Breast epithelium (tissue), 3 donors: Measurements from ENCODE around the gene TRPC4AP.

Source experiments
- CTCF ChIP-seq, 3 donors: fragments of 450-650 bp; IDR thresholded peaks; one replicate each; pipeline ENCODE4 v1.5.1; 2016 to 2017; ENCODE audit warnings: antibody characterized with exemption in 3 of 3, mild to moderate bottlenecking in 3 of 3, moderate library complexity in 3 of 3
- POLR2A ChIP-seq: fragments of 450-650 bp; IDR thresholded peaks from one replicate; pipeline ENCODE4 v1.6.1; 2016; ENCODE audit warnings: antibody characterized with exemption, mild to moderate bottlenecking, moderate library complexity
- POLR2AphosphoS5 ChIP-seq, 3 donors: sonication (generic); formaldehyde crosslinking; IDR thresholded peaks; one replicate each; pipeline ENCODE4 v1.6.1; 2017; ENCODE audit warnings: antibody characterized with exemption in 3 of 3

- TF ChIP-seq CTCF (IDR thresholded peaks at IDR 0.05) (no peak), POLR2AphosphoS5 (IDR thresholded peaks at IDR 0.05) (no peak), POLR2A (no peak)
Observed at GRCh38 chr20:34954904-34955230, 137.7 kb downstream of the TRPC4AP start.
